HG02943 (cell line): ENCODE data around the gene PDXP.
"Not testable (repeated sequence)": the region's sequence is repeated elsewhere in the genome, so short reads cannot be mapped to it uniquely, and the experiment has no call there.

Experiments
- ATAC-seq: cut with Tn5 transposase; IDR thresholded peaks from one replicate; pipeline ENCODE4 v1.9.1; 2021; ENCODE audit warnings: mild to moderate bottlenecking, low read depth, moderate library complexity; ENCODE audit not compliant: unreplicated experiment

The PDXP gene

GRCh38 chr22:37692627-37693285 is 34.2 kb downstream of the PDXP start:
- no peak for ATAC-seq

GRCh38 chr22:37694131-37694530 is 35.6 kb downstream of the PDXP start:
- not testable (repeated sequence) for ATAC-seq

GRCh38 chr22:37696260-37696656 is 37.7 kb downstream of the PDXP start:
- ATAC-seq = not testable (repeated sequence)

DNA sequence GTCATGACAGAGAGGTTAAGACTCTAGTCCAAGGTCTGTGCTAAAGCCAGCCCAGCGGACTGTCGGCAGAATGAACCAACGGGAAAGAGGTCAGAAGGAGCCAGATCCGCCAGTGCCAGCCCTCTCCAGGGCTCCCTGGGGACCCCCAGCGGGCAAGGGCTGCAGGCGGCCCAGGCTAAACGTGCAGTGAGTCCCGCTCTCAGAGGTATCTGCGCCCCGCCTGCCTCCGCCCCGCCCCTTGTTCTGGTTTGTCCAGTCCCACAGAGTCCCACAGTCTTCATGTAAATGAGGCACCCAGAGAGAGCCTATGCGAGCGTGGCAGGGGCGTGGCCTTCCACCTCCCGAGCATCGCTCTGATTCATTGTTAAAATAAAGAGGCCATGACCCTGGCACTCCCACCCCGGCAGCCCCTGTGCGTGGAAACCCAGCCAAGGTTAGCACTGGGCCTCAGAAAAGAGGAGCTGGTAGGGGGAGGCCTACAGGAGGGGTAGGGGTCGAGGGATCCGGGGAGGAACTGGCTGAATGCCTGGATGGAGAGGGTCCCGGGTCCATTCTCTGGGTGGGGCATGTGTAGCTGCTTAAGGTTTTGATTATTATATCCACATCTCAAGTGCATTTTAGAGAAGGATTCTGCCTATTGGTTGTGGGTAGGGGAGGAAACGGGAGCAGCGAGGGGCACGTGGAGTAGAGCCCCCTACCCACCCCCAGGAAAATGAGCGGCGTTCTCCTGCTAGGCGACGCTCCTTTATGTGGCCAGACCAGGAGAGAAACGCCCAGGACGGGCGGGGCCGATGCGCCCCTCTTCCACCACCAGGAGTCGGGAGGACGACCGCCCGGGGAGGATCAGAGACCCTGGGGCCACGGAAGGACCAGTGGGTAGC is 38.4 kb downstream of the PDXP start, which contains the start of gene TRIOBP:
TSS of gene TRIOBP (plus strand) at position 392 of the 881 bp plus-strand sequence. CDS start 4,318 bp downstream, outside the sequence.
- ATAC-seq = peak; percentile 60

DNA sequence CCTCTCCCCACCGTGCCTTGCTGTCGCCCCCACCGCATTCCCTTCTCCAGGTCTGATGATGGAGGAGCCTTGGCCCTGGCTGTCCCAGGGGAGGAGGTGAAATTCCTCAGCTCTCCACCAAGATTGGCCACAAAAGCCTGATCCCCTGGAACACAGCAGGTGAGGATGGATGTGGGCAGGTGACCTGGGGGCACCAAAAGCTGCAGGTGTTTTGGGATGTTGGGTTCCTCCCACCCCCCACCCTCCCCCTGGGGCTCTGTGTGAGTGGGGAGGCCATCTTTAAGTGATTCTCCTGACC is 39.0 kb downstream of the PDXP start:
- no peak for ATAC-seq

DNA sequence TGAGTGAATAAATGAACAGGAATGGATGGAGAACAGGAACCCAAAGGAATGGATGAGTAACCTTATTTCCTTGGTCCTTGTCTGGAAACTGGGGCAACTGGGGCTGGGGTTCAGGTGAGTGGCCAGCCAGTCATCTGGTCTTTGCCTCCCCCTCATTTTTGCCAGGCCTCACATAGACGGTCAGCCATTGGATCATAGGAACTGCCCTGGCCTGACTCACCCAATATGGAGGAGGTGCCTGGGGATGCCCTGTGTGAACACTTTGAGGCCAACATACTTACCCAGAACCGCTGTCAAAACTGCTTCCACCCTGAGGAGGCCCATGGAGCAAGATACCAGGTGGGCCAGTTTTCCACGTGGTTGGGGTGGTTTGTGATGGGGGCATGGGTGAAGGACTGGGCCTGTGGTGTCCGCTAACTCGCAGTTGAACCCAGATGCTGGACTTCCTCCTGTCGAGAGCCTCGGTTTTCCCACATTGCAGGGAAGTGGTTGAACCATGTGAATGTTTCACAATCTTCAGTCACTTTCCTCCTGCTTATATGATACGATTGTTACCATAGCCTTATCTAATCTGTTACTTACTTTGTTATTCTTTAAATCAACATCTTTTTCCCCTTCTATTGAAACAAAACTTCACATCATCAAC is 42.7 kb downstream of the PDXP start:
- ATAC-seq = no peak

- ATAC-seq = no peak
These were observed 45.4 kb downstream of the PDXP start for GRCh38 chr22:37703906-37704305.

- ATAC-seq = no peak
These were observed 46.1 kb downstream of the PDXP start for GRCh38 chr22:37704645-37705044.

DNA sequence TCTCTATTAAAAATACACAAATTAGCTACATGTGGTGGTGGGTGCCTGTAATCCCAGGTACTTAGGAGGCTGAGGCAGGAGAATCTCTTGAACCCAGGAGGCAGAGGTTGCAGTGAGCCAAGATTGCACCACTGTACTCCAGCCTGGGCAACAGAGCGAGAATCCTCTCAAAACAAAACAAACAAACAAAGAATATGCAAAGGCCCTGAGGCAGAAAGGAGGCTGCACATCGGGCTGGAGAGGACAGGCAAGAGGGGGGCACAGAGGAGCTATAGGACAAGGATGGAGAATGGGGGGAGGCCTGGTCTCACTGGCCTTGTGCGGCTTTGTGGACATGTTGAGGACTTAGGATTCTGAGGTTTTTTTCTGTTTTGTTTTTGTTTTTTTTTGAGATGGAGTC is 46.7 kb downstream of the PDXP start:
- ATAC-seq = no peak

DNA sequence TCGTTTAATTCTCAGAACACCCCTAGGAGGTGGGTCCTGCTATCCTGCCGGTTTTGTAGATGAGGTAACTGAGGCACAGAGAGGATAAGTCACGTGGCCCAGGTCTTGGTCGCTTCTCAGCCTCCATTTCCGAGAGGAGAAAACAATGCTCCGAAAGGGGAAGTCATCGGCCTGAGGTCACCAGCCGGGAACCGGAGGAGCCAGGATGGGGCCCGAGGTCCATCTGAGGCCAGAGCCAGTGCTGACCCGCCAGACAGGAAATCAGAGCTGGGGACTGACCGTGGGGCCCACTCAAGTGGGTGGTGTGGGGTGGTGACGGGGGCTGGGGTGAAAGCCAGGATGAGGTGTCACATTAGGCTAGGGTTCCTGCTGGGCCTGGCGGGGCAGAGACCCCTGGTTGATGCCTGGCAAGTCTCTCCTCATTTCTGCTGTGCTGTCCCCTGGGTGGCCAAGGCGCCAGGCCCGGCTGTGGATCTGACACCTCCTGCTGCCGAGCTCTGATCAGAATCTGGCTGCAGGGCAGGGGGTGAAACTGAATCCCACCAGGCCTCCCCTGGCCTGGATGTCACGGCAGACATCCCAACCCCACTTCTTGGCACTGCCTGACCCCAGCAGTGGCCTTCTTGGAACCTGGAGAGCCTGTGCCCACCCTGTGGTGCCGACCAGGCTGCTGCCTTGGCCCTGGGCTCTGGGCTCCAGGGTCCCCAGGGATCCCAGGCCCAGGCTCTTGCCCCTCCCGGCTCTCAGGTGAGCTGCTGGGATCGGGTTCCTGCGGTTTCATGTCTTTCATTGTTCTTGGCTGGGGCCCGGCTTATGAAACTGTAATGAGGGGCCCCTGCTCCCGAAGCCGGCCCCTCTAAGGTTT is 50.3 kb downstream of the PDXP start:
- ATAC-seq = no peak

GRCh38 chr22:37709445-37709765 is 50.9 kb downstream of the PDXP start:
- ATAC-seq = no peak

GRCh38 chr22:37710675-37711074 is 52.2 kb downstream of the PDXP start:
- ATAC-seq = no peak

- no peak for ATAC-seq
These were observed 53.0 kb downstream of the PDXP start for GRCh38 chr22:37711490-37711889.

DNA sequence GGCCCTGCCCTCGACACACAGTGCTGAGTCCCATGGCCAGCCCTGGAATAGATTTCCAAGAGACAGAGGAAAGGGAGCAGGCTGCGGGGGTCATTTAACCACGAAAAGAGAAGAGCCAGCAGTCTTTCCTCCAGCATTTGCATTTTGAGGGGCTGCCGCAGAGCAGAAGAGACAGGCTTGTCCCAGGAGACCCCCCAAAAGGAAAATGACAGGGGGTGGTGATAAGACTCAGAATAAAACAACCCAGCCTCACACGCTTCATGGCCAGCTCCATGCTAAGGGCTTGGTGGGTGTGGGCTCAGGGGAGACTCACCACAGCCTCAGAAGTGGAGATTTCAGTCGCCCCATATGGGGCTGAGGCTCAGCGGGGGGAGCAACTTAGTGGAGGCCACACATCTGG is 55.2 kb downstream of the PDXP start:
- ATAC-seq = no peak

DNA sequence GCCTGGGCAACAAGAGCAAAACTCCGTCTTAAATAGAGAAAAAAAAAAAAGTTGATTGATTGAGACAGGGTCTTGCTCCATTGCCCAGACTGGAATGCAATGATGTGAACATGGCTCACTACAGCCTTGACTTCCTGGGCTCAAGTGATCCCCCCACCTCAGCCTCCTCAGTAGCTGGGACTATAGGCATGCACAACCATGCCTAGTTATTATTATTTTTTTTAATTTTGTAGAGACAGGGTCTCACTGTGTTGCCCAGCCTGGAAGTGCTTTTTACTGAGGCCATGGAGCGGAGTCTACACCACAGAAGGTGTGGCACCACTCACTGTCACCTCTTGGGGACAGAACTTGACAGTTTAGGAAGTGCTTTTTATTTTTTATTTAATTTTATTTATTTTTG is 56.1 kb downstream of the PDXP start:
- ATAC-seq = no peak

- no peak for ATAC-seq
These were observed 57.2 kb downstream of the PDXP start for GRCh38 chr22:37715760-37716159.
